SHP77 (cell line): ENCODE measurements around the gene XXYLT1.
A peak's percentile ranks its signal among the peaks of the same experiment; 100 is the strongest.
"Not testable (repeated sequence)": the region's sequence is repeated elsewhere in the genome, so short reads cannot be mapped to it uniquely, and the experiment has no call there.

Source experiments
- DNase-seq, 2 experiments: peaks; one replicate each; lab custom pipeline; 2025; lab: John Stamatoyannopoulos, UW

XXYLT1 gene

GRCh38 chr3:195270817-195271409 lies at the start of gene XXYLT1:
Gene XXYLT1, minus strand, starts transcription at chr3:195271159. Its CDS starts 101 bp downstream, at chr3:195271058.
- peak in 1 of 2 experiments; percentile 66 for DNase-seq

DNA sequence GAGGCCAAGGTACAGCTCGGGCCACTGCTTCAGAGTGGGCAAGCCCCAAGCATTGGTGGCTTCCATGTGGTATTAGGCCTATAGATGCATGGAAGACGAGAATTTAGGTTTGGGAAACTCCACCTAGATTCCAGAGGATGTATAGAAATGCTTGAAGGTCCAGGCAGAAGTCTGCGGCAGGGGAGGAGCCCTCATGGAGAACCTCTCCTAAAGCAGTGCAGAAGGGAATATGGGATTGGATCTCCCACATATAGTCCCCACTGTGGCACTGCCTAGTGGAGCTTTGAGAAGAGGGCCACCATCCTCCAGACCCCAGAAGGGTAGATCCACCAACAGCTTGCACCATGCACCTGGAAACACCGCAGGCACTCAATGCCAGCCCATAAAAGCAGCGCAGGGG lies 48.1 kb upstream of the XXYLT1 start:
- DNase-seq, result no peak

GRCh38 chr3:195312714-195313113 lies 41.8 kb upstream of the XXYLT1 start:
- DNase-seq, result no peak

- no peak for DNase-seq
These were observed 36.8 kb upstream of the XXYLT1 start for GRCh38 chr3:195307711-195308110.

- no peak for DNase-seq
These were observed 35.4 kb upstream of the XXYLT1 start for GRCh38 chr3:195306369-195306768.

DNA sequence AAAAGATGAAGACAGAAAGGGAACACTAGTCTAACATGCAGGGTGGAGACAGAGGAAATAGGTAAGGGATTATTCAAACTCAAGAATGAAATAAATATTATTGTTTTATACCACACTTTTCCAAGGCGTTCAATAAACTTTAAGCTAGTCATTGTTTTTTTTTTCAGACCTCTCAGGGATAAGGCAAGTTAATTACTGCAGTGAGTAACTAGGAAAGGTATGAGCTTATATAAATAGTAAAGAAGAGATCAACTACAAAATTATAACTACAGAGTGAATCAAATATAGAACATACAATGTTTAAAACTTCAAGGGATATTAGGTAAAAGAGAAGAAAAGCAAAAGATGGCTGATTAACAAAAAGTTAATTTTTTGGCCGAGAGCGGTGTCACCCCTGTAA lies 31.5 kb upstream of the XXYLT1 start:
- DNase-seq, result no peak

- DNase-seq, result no peak
These were observed 26.5 kb upstream of the XXYLT1 start for GRCh38 chr3:195297446-195297845.

DNA sequence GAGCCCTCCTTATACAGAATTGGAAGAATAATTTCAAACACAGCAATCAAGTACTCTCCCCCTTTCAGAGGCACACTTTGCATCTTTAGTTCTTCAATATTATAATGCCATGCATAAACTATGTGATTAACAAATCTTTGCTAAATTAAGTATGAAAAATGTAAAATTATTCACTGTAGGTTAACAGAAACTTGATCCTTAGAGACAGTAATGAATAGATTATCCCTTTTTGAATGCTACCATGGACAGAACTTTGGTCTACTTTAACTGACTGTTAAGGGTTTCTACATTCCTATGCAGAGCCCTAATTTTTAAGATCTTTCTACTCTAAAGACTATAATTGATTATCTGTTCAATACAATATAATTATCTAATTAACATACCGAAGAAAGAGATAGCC lies 25.7 kb upstream of the XXYLT1 start:
- DNase-seq, result no peak

DNA sequence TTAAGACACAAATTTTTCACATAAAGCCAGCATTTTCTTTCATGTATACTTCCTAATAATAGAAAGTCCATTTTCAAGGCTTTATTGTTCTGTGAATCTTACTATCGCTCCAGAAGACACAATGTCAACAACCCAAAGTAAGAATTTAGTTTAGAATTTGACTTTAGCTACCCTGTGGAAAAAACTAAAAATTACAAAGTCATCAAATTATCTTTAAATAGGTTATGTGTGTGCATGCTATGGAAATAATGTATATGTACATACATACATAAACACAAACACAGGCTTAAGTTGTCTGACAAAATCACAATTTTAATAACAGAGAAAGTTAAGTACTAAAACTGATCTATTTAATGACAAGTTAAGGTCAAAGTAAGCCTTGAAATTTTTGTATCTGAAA lies 20.2 kb upstream of the XXYLT1 start:
- no peak for DNase-seq

GRCh38 chr3:195290643-195291042 lies 19.7 kb upstream of the XXYLT1 start:
- not testable (repeated sequence) for DNase-seq

DNA sequence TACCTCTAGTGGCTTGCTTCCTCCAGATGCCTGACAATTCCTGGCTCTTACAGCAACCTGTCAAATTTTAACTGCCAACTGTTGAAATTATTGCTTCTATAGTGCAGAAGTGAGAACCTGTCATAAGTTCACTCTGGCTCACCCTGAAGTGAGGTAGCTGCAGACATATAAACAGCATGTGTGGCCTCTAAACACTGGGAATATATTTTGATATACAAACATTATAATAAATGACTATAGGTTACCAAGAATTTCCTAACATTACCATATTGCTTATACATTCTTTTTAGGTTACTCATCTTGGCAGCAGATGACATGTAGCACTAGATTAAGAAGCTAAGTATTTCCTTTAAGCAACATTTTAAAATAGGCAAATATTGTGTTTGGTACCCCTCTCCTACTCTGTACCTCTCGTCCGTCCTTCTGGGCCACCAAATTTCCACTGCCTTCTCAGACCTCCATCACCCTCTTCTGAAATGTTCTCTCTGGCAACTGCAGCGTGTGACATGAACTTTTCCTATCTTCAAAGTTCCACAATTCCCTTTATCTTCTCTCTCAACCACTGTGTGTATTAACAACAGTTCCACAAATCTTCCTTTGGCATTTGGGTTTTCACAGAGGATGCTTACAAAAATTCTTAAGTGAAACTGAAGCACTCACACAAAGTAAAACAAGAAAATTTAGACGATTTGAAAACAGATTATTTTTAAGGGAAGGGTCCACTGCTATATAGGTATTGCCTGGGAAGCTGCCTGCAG lies 15.3 kb upstream of the XXYLT1 start:
- DNase-seq, result no peak

GRCh38 chr3:195285372-195285771 lies 14.4 kb upstream of the XXYLT1 start:
- DNase-seq, result no peak

DNA sequence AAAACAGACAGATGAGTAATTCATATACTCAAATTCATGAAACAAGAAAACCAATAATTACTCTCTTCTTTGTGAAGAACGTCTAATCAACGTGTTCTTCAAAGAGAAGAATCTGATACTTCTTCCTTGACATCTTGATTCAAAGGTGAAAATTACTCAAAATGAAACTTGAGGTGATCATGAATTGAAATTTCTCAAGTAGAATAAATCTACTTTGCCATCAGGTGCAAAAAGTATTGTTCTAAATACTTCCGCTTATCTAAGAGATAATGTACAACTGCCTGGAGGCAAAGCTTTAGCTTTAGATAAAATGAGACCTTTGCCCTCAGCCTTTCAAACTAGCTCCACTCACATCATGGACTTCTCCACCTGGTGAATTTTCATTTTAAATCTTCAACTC lies 13.9 kb upstream of the XXYLT1 start:
- no peak for DNase-seq

GRCh38 chr3:195282961-195283360 lies 12.0 kb upstream of the XXYLT1 start:
- no peak for DNase-seq

DNA sequence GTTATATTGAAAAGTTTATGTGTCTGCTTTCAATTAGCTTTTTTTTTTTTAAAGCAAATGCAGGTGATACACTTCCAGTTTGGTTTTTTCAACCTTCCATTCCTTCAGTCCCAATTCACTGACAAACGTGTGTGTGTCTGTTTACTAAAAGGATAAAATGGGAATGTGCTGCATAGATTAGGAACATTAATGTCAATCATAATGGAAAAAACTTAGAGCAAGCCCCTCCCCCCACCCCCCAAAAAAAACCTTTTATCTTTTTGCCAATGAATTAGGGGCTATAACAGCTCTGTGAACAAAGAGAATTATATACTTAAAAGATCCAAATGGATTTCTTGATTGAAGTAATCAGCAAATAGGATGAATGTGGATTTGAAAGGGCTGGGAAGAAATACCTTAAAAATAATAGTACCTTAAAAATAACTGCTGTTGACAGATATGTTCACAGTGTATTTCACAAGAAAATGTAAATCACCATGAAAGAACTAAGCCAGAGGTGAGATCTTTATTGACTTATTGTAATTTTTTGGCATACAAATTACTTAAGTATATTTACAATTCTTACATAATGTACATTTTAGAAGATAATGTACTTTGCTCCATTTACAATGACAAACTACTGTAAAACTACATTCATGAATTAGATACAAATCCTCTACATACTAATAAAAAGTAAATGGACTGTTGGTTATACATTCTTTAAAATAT lies 3.5 kb upstream of the XXYLT1 start:
- no peak for DNase-seq

GRCh38 chr3:195271410-195272243 lies 668 bp upstream of the XXYLT1 start:
- peak; percentile 42 to 48 for DNase-seq

GRCh38 chr3:195270079-195270816 lies 711 bp downstream of the XXYLT1 start:
- no peak for DNase-seq

- DNase-seq, result no peak
These were observed 1.4 kb downstream of the XXYLT1 start for GRCh38 chr3:195269375-195270078.

GRCh38 chr3:195268576-195269309 lies 2.2 kb downstream of the XXYLT1 start:
- DNase-seq, result no peak

DNA sequence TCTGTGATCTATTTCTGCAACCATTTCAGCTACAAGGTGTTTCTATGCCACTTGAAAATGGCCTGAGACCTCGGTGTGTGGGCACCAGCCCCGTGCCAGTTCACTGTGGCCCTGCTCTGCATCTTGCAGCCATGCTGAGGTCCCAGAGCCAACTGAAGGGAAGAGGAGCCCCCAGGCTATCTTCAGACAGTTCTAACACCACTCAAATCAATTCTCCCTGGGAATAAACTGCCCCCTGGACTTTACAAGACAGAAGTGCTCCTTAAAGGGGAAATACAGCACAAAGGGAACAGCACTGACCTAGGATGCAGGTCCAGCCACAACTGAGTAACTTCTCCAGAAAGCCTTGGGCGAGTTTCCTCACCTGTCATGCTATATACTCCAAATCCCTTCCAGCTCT lies 3.9 kb downstream of the XXYLT1 start:
- DNase-seq, result no peak
